Neutrophil (primary cell): ENCODE results near the gene RIOK1.

Experiments
- H3K27ac ChIP-seq: fragments of 200-600 bp; sonication (generic); 2 replicates; pipeline ENCODE4 v1.5.1; 2016; ENCODE audit warnings: mild to moderate bottlenecking, moderate library complexity
- H3K27me3 ChIP-seq: fragments of 200-600 bp; sonication (generic); 2 replicates; pipeline ENCODE4 v1.6.0; 2016; ENCODE audit warnings: mild to moderate bottlenecking
- H3K36me3 ChIP-seq: fragments of 200-600 bp; sonication (generic); 2 replicates; pipeline ENCODE4 v1.5.1; 2017
- H3K4me1 ChIP-seq, 2 experiments: fragments of 200-600 bp in 1 of 2; sonication (generic) in 1 of 2; 1 replicate in 1 of 2; 2 replicates in 1 of 2; pipeline versions ENCODE4 v1.5.1 to v1.6.1; 2013 to 2016; ENCODE audit warnings: low read depth in 1 of 2, low read length in 1 of 2, mild to moderate bottlenecking in 1 of 2, moderate library complexity in 1 of 2; ENCODE audit not compliant: control insufficient read depth in 1 of 2, insufficient read depth in 1 of 2
- H3K4me3 ChIP-seq, 2 experiments: fragments of 200-600 bp in 1 of 2; sonication (generic) in 1 of 2; 1 replicate in 1 of 2; 2 replicates in 1 of 2; pipeline ENCODE4 v1.5.1; 2013 to 2016; ENCODE audit warnings: low read depth in 1 of 2, low read length in 1 of 2, mild to moderate bottlenecking in 1 of 2, moderate library complexity in 1 of 2
- H3K9me3 ChIP-seq: fragments of 200-600 bp; sonication (generic); 2 replicates; pipeline ENCODE4 v1.5.1; 2016
- CTCF ChIP-seq: fragments of 200-600 bp; sonication (generic); IDR thresholded peaks from 2 replicates; pipeline ENCODE4 v1.5.1; 2016; ENCODE audit warnings: antibody characterized with exemption

RIOK1 gene

GRCh38 chr6:7367408-7367807, 22.2 kb upstream of the RIOK1 start:
- TF ChIP-seq CTCF, result no peak

GRCh38 chr6:7373739-7374138, 15.9 kb upstream of the RIOK1 start:
- no peaks in the 10 kb centered on the region for H3K27me3 ChIP-seq
- H3K9me3 ChIP-seq, result no peaks in the 10 kb centered on the region
- no peak overlapping the region for H3K27ac ChIP-seq
- no peak overlapping the region for H3K4me3 ChIP-seq
- H3K4me1 ChIP-seq, result peaks cover 3 to 5% of the 10 kb centered on the region in 2 experiments
- TF ChIP-seq CTCF, result no peak
- no peaks in the 10 kb centered on the region for H3K36me3 ChIP-seq

More at GRCh38 chr6:7367408-7367807, 22.2 kb upstream of the RIOK1 start:
- Histone ChIP-seq H3K4me3 (no peak overlapping the region), H3K9me3 (no peaks in the 10 kb centered on the region), H3K27me3 (no peaks in the 10 kb centered on the region), H3K27ac (no peak overlapping the region), H3K36me3 (no peaks in the 10 kb centered on the region), H3K4me1 (no peaks in the 10 kb centered on the region)

- no peaks in the 10 kb centered on the region for H3K27me3 ChIP-seq
- H3K9me3 ChIP-seq, result no peaks in the 10 kb centered on the region
- no peaks in the 10 kb centered on the region for H3K36me3 ChIP-seq
- no peak overlapping the region for H3K4me3 ChIP-seq
- H3K4me1 ChIP-seq, result peaks cover 3 to 5% of the 10 kb centered on the region in 2 experiments
- TF ChIP-seq CTCF, result no peak
- no peak overlapping the region for H3K27ac ChIP-seq
Observed at GRCh38 chr6:7377961-7378360, 11.6 kb upstream of the RIOK1 start.

- Histone ChIP-seq H3K36me3 (no peaks in the 10 kb centered on the region), H3K27me3 (no peaks in the 10 kb centered on the region), H3K9me3 (no peaks in the 10 kb centered on the region), H3K4me3 (no peak overlapping the region), H3K27ac (no peak overlapping the region), H3K4me1 (peaks cover 3% of the 10 kb centered on the region in 2 experiments)
- no peak for TF ChIP-seq CTCF
Observed at GRCh38 chr6:7378740-7379139, 10.9 kb upstream of the RIOK1 start.

- no peak overlapping the region for H3K4me3 ChIP-seq
- H3K27ac ChIP-seq, result no peak overlapping the region
- H3K27me3 ChIP-seq, result no peaks in the 10 kb centered on the region
- H3K4me1 ChIP-seq, result no peaks in the 10 kb centered on the region
- TF ChIP-seq CTCF, result no peak
- H3K36me3 ChIP-seq, result no peaks in the 10 kb centered on the region
- no peaks in the 10 kb centered on the region for H3K9me3 ChIP-seq
Observed at GRCh38 chr6:7381092-7381491, 8.5 kb upstream of the RIOK1 start.

- TF ChIP-seq CTCF, result no peak
- Histone ChIP-seq H3K9me3 (no peaks in the 10 kb centered on the region), H3K27me3 (no peaks in the 10 kb centered on the region), H3K27ac (peak overlapping the region; percentile 87), H3K4me1 (peaks cover 18 to 29% of the 10 kb centered on the region in 2 experiments), H3K4me3 (peak overlapping the region; percentile 93 to 95), H3K36me3 (peaks cover 4% of the 10 kb centered on the region)
Observed at GRCh38 chr6:7389162-7389450, 502 bp upstream of the RIOK1 start.
